ENCODE data around the gene PADI2.

The PADI2 gene

DNA sequence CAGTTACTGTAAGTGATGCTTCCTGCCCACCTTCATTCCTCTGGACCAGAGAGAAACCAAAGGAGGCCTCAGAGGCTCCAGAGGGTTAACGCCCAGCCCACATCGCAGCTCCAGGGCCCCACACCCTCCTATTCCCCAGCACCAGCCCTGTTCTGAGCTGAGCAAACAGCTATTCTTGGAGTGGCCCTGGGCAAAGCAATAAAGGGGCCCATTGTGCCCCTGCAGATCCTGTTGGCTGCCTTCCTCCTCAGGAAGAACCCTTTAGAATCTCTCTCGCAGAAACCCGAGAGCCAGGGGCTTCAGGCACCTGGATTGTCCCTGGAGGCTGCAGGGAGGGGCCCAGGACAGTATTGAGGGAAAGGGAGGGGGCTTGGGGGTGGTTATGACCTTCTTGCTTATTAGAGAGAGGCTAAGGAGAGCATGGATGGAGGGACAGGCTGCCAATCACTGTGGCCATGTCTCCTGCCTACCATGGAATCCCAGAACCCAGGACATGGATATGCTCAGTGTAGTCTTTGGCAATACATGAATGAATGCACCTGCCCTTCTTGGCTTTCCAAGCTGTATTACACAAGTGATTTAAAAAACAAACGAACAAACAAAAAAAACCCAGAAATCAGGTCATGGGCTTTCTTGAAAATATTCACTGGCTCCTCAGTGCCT, 9.2 kb downstream of the PADI2 start:
- Histone ChIP-seq H3K9ac (ENCODE audit: low read length) (no peak overlapping the region), H3K79me2 (ENCODE audit: control insufficient read depth, insufficient read depth, low read length) (no peaks in the 10 kb centered on the region), H3K4me2 (ENCODE audit: low read length) (no peak overlapping the region), H3K27ac (ENCODE audit: low read depth, low read length) (no peak overlapping the region), H2BK15ac (replicated peaks; ENCODE audit: low read depth) (no peak overlapping the region), H2BK120ac (ENCODE audit: low read depth, low read length) (no peak overlapping the region), H3K56ac (ENCODE audit: low read length) (no peak overlapping the region), H4K8ac (ENCODE audit: low read depth, low read length) (no peak overlapping the region), H3K18ac (ENCODE audit: low read length) (no peak overlapping the region), H3K79me1 (ENCODE audit: low read length) (no peaks in the 10 kb centered on the region), H3K4me3 (ENCODE audit: low read length) (no peak overlapping the region), H2AK5ac (ENCODE audit: low read length) (no peak overlapping the region), H4K5ac (ENCODE audit: low read length) (no peak overlapping the region), H3K4me1 (ENCODE audit: control insufficient read depth, low read depth, low read length) (no peaks in the 10 kb centered on the region), H3K36me3 (ENCODE audit: control insufficient read depth, insufficient read depth, low read length) (no peaks in the 10 kb centered on the region), H3K23ac (ENCODE audit: low read length) (no peak overlapping the region), H2BK5ac (ENCODE audit: low read length) (no peak overlapping the region), H3K27me3 (ENCODE audit: insufficient read depth, low read length, poor library complexity) (no peaks in the 10 kb centered on the region), H3K4ac (ENCODE audit: low read depth, low read length) (no peak overlapping the region)
- no peak for DNase-seq
- WGBS (ENCODE audit: extremely low coverage, insufficient coverage, low lambda C conversion rate), result no CpG with 5 or more reads among the region's 5 CpGs

DNA sequence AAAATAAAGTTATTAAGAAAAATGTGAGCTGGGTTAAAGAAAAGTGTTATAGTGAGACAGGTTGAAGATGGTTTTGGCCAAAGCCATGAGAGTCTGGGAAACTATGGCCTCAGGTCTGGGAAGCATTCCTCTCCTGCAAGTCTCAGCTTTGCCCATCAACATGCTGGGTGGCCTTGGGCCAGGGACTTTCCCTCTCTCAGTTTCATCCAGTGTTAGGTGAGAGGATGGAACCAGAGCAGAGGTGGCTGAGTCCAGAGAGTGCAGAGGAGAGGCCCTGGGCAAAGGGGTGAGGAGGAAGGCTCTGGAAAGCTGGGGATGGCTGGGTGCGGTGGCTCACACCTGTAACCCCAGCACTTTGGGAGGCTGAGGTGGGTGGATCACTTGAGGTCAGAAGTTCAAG, 10.5 kb downstream of the PADI2 start:
- Histone ChIP-seq H3K4ac (ENCODE audit: low read depth, low read length) (no peak overlapping the region), H3K79me2 (ENCODE audit: control insufficient read depth, insufficient read depth, low read length) (no peaks in the 10 kb centered on the region), H2AK5ac (ENCODE audit: low read length) (no peak overlapping the region), H3K9ac (ENCODE audit: low read length) (no peak overlapping the region), H4K5ac (ENCODE audit: low read length) (no peak overlapping the region), H2BK120ac (ENCODE audit: low read depth, low read length) (no peak overlapping the region), H3K56ac (ENCODE audit: low read length) (no peak overlapping the region), H3K4me1 (ENCODE audit: control insufficient read depth, low read depth, low read length) (no peaks in the 10 kb centered on the region), H4K8ac (ENCODE audit: low read depth, low read length) (no peak overlapping the region), H3K36me3 (ENCODE audit: control insufficient read depth, insufficient read depth, low read length) (no peaks in the 10 kb centered on the region), H3K27me3 (ENCODE audit: insufficient read depth, low read length, poor library complexity) (no peaks in the 10 kb centered on the region), H3K4me3 (ENCODE audit: low read length) (no peak overlapping the region), H3K23ac (ENCODE audit: low read length) (no peak overlapping the region), H3K18ac (ENCODE audit: low read length) (no peak overlapping the region), H2BK15ac (replicated peaks; ENCODE audit: low read depth) (no peak overlapping the region), H3K79me1 (ENCODE audit: low read length) (no peaks in the 10 kb centered on the region), H3K27ac (ENCODE audit: low read depth, low read length) (no peak overlapping the region), H2BK5ac (ENCODE audit: low read length) (no peak overlapping the region), H3K4me2 (ENCODE audit: low read length) (no peak overlapping the region)
- WGBS (ENCODE audit: extremely low coverage, insufficient coverage, low lambda C conversion rate), result no CpG with 5 or more reads among the region's 1 CpG
- no peak for DNase-seq

DNA sequence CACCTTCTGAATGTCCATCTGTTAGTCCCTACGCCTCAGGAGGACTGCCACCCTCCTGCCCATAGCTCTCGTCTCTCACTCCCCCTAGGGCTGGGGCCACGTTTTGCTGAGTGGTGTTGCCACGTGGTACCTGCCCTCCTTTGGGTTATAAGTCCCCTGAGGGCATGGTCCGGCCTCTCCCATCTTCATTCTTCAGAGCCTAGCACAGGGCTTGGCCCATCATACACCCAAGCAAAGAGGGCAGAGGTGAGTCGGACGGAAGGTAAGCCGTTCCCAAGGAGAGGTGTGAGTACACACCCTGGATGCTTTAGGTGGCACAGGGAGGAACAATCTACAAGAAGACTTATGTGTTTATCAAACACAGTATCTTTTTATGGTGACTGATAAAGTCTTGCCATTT, 10.9 kb downstream of the PADI2 start:
- Histone ChIP-seq H2BK120ac (ENCODE audit: low read depth, low read length) (no peak overlapping the region), H3K79me1 (ENCODE audit: low read length) (no peaks in the 10 kb centered on the region), H3K9ac (ENCODE audit: low read length) (no peak overlapping the region), H4K5ac (ENCODE audit: low read length) (no peak overlapping the region), H2AK5ac (ENCODE audit: low read length) (no peak overlapping the region), H3K4me2 (ENCODE audit: low read length) (no peak overlapping the region), H3K18ac (ENCODE audit: low read length) (no peak overlapping the region), H4K8ac (ENCODE audit: low read depth, low read length) (no peak overlapping the region), H2BK5ac (ENCODE audit: low read length) (no peak overlapping the region), H3K56ac (ENCODE audit: low read length) (no peak overlapping the region), H3K4me3 (ENCODE audit: low read length) (no peak overlapping the region), H3K27me3 (ENCODE audit: insufficient read depth, low read length, poor library complexity) (no peaks in the 10 kb centered on the region), H2BK15ac (replicated peaks; ENCODE audit: low read depth) (no peak overlapping the region), H3K79me2 (ENCODE audit: control insufficient read depth, insufficient read depth, low read length) (no peaks in the 10 kb centered on the region), H3K4ac (ENCODE audit: low read depth, low read length) (no peak overlapping the region), H3K23ac (ENCODE audit: low read length) (no peak overlapping the region), H3K27ac (ENCODE audit: low read depth, low read length) (no peak overlapping the region), H3K36me3 (ENCODE audit: control insufficient read depth, insufficient read depth, low read length) (no peaks in the 10 kb centered on the region), H3K4me1 (ENCODE audit: control insufficient read depth, low read depth, low read length) (no peaks in the 10 kb centered on the region)
- no CpG with 5 or more reads among the region's 8 CpGs for WGBS (ENCODE audit: extremely low coverage, insufficient coverage, low lambda C conversion rate)
- no peak for DNase-seq

DNA sequence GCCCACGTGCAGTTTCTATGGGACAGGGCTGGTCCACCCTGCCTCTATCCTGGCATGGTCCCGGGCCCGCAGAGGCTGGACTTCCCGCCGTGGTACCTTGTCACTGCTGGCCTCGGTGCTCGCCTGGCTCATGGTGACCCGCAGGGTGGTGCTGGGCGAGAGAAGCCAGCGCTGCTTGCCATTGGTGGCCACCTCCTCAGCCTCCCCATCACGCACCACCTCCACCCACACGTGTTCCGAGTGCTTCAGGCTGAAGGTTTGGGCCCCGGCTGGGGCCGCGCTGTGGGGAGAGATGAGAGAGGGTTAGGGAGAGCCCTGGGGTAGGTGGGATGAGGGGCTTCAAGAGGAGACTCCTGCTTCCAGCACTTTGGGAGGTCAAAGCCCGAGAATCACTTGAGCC, 14.5 kb downstream of the PADI2 start:
- Histone ChIP-seq H3K79me1 (ENCODE audit: low read length) (no peaks in the 10 kb centered on the region), H3K79me2 (ENCODE audit: control insufficient read depth, insufficient read depth, low read length) (no peaks in the 10 kb centered on the region), H4K8ac (ENCODE audit: low read depth, low read length) (no peak overlapping the region), H3K4me1 (ENCODE audit: control insufficient read depth, low read depth, low read length) (no peaks in the 10 kb centered on the region), H3K27me3 (ENCODE audit: insufficient read depth, low read length, poor library complexity) (no peaks in the 10 kb centered on the region), H3K4ac (ENCODE audit: low read depth, low read length) (no peak overlapping the region), H3K56ac (ENCODE audit: low read length) (no peak overlapping the region), H3K36me3 (ENCODE audit: control insufficient read depth, insufficient read depth, low read length) (no peaks in the 10 kb centered on the region), H3K18ac (ENCODE audit: low read length) (no peak overlapping the region), H3K23ac (ENCODE audit: low read length) (no peak overlapping the region), H2BK5ac (ENCODE audit: low read length) (no peak overlapping the region), H3K9ac (ENCODE audit: low read length) (no peak overlapping the region), H3K27ac (ENCODE audit: low read depth, low read length) (no peak overlapping the region), H4K5ac (ENCODE audit: low read length) (no peak overlapping the region), H2BK15ac (replicated peaks; ENCODE audit: low read depth) (no peak overlapping the region), H3K4me2 (ENCODE audit: low read length) (no peak overlapping the region), H2BK120ac (ENCODE audit: low read depth, low read length) (no peak overlapping the region), H3K4me3 (ENCODE audit: low read length) (no peak overlapping the region), H2AK5ac (ENCODE audit: low read length) (no peak overlapping the region)
- DNase-seq, result no peak
- no CpG with 5 or more reads among the region's 17 CpGs for WGBS (ENCODE audit: extremely low coverage, insufficient coverage, low lambda C conversion rate)

DNA sequence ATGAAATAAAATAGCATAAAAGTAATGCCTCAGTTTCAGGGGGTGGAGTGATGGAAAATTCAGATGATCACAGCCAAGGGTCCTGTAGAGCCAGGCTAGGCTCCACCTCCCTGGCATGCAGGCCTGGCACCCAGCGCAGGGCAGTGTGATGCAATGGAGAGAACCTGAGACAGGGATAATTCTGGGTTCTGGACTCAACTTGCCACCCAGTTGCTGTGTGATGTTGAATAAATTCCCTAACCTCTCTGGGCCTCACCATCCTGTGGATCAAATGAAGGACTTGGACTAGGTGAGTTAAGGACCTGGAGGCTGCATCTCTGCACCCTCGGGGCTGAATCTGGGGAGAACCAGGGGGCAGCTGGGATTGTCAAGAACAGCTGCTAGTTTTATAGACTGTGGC, 17.0 kb downstream of the PADI2 start:
- Histone ChIP-seq H2BK120ac (ENCODE audit: low read depth, low read length) (no peak overlapping the region), H3K27ac (ENCODE audit: low read depth, low read length) (no peak overlapping the region), H3K4ac (ENCODE audit: low read depth, low read length) (no peak overlapping the region), H3K4me3 (ENCODE audit: low read length) (no peak overlapping the region), H3K18ac (ENCODE audit: low read length) (no peak overlapping the region), H4K5ac (ENCODE audit: low read length) (no peak overlapping the region), H3K9ac (ENCODE audit: low read length) (no peak overlapping the region), H3K27me3 (ENCODE audit: insufficient read depth, low read length, poor library complexity) (no peaks in the 10 kb centered on the region), H2BK15ac (replicated peaks; ENCODE audit: low read depth) (no peak overlapping the region), H2BK5ac (ENCODE audit: low read length) (no peak overlapping the region), H2AK5ac (ENCODE audit: low read length) (no peak overlapping the region), H3K23ac (ENCODE audit: low read length) (no peak overlapping the region), H3K79me1 (ENCODE audit: low read length) (no peaks in the 10 kb centered on the region), H4K8ac (ENCODE audit: low read depth, low read length) (no peak overlapping the region), H3K4me1 (ENCODE audit: control insufficient read depth, low read depth, low read length) (no peaks in the 10 kb centered on the region), H3K4me2 (ENCODE audit: low read length) (no peak overlapping the region), H3K79me2 (ENCODE audit: control insufficient read depth, insufficient read depth, low read length) (no peaks in the 10 kb centered on the region), H3K36me3 (ENCODE audit: control insufficient read depth, insufficient read depth, low read length) (no peaks in the 10 kb centered on the region), H3K56ac (ENCODE audit: low read length) (no peak overlapping the region)
- no CpG with 5 or more reads among the region's 2 CpGs for WGBS (ENCODE audit: extremely low coverage, insufficient coverage, low lambda C conversion rate)
- no peak for DNase-seq

DNA sequence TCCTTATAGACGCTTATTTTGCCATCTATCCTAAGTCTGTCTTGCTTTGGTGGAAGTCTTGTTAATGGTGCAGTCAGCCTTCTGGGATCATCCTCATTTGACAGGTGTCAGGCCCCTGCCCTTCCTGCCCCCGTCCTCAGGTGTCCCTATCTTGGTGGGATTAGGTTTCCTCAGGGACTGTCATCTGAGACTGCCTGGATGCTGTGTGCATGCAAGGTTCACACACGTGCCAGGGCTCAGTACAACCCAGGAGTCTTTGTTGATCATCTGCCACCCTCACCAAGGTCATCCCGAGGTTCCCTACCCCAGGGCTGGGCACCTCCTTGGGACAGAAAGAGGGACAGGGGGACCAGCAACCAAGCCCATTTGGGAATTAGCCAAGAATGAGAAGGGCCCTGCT, 18.0 kb downstream of the PADI2 start:
- Histone ChIP-seq H2BK15ac (replicated peaks; ENCODE audit: low read depth) (no peak overlapping the region), H3K79me2 (ENCODE audit: control insufficient read depth, insufficient read depth, low read length) (no peaks in the 10 kb centered on the region), H3K4ac (ENCODE audit: low read depth, low read length) (no peak overlapping the region), H4K5ac (ENCODE audit: low read length) (no peak overlapping the region), H3K23ac (ENCODE audit: low read length) (no peak overlapping the region), H3K4me2 (ENCODE audit: low read length) (no peak overlapping the region), H3K36me3 (ENCODE audit: control insufficient read depth, insufficient read depth, low read length) (no peaks in the 10 kb centered on the region), H3K9ac (ENCODE audit: low read length) (no peak overlapping the region), H3K27me3 (ENCODE audit: insufficient read depth, low read length, poor library complexity) (no peaks in the 10 kb centered on the region), H4K8ac (ENCODE audit: low read depth, low read length) (no peak overlapping the region), H3K4me3 (ENCODE audit: low read length) (no peak overlapping the region), H2BK5ac (ENCODE audit: low read length) (no peak overlapping the region), H3K4me1 (ENCODE audit: control insufficient read depth, low read depth, low read length) (no peaks in the 10 kb centered on the region), H3K56ac (ENCODE audit: low read length) (no peak overlapping the region), H2BK120ac (ENCODE audit: low read depth, low read length) (no peak overlapping the region), H2AK5ac (ENCODE audit: low read length) (no peak overlapping the region), H3K27ac (ENCODE audit: low read depth, low read length) (no peak overlapping the region), H3K18ac (ENCODE audit: low read length) (no peak overlapping the region), H3K79me1 (ENCODE audit: low read length) (no peaks in the 10 kb centered on the region)
- DNase-seq, result no peak
- no CpG with 5 or more reads among the region's 4 CpGs for WGBS (ENCODE audit: extremely low coverage, insufficient coverage, low lambda C conversion rate)

Measured in mesendoderm (in vitro differentiated cells).